Retinal pigment epithelial cell (primary cell): ENCODE measurements around the gene UBTD2.

Experiments
- DNase-seq: peaks from one replicate; pipeline ENCODE4 v3.0.0-alpha.2; 2010; ENCODE audit warnings: low read depth
- H3K4me3 ChIP-seq: 2 replicates; pipeline ENCODE4 v1.5.1; 2011; ENCODE audit warnings: mild to moderate bottlenecking, low read length, control low read depth, moderate library complexity
- CTCF ChIP-seq: conservative IDR thresholded peaks from 2 replicates; pipeline ENCODE4 v1.5.1; 2011; ENCODE audit warnings: low read depth, low read length, control low read depth, inconsistent platforms

The UBTD2 gene

GRCh38 chr5:172160506-172160905, 123.1 kb downstream of the UBTD2 start:
- DNase-seq, result no peak
- H3K4me3 ChIP-seq, result no peak overlapping the region
- no peak for TF ChIP-seq CTCF
